C4-2B (cell line): ENCODE data around the gene TAF3.
"Not testable (repeated sequence)": the region's sequence is repeated elsewhere in the genome, so short reads cannot be mapped to it uniquely, and the experiment has no call there.

Experiments
- H3K27ac ChIP-seq: fragments of 450-650 bp; 2 replicates; pipeline ENCODE4 v1.5.1; 2017
- ZFX ChIP-seq: fragments of 450-650 bp; IDR thresholded peaks from 2 replicates; pipeline ENCODE4 v1.6.1; 2017
- TF ChIP-seq, protein P1 (sequence below): fragments of 450-650 bp; conservative IDR thresholded peaks from 2 replicates; pipeline ENCODE4 v1.5.1; 2017; ENCODE audit warnings: mild to moderate bottlenecking

Gene TAF3

DNA sequence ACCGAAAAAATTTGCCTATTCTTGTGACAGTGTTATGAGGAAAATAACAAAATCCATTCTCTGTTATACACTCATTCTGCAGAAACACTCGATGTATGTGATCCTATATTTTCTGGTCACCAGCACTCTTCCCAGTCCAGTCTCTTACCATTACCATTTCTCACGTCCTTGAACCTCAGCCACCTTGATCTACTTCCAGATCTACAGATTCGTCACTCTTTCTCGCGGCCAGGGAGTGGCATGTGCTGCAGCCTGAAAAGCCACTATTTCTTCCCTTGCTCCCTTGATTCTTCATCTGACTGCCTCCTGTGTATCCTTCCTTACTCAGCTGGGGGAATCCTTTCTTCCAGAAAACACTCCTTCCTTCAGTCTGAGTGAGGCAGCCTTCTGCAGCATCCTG lies 14.1 kb upstream of the TAF3 start:
- no peak overlapping the region for H3K27ac ChIP-seq
- no peak for TF ChIP-seq ZFX
- TF ChIP-seq, protein P1, sequence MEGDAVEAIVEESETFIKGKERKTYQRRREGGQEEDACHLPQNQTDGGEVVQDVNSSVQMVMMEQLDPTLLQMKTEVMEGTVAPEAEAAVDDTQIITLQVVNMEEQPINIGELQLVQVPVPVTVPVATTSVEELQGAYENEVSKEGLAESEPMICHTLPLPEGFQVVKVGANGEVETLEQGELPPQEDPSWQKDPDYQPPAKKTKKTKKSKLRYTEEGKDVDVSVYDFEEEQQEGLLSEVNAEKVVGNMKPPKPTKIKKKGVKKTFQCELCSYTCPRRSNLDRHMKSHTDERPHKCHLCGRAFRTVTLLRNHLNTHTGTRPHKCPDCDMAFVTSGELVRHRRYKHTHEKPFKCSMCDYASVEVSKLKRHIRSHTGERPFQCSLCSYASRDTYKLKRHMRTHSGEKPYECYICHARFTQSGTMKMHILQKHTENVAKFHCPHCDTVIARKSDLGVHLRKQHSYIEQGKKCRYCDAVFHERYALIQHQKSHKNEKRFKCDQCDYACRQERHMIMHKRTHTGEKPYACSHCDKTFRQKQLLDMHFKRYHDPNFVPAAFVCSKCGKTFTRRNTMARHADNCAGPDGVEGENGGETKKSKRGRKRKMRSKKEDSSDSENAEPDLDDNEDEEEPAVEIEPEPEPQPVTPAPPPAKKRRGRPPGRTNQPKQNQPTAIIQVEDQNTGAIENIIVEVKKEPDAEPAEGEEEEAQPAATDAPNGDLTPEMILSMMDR: no peak

DNA sequence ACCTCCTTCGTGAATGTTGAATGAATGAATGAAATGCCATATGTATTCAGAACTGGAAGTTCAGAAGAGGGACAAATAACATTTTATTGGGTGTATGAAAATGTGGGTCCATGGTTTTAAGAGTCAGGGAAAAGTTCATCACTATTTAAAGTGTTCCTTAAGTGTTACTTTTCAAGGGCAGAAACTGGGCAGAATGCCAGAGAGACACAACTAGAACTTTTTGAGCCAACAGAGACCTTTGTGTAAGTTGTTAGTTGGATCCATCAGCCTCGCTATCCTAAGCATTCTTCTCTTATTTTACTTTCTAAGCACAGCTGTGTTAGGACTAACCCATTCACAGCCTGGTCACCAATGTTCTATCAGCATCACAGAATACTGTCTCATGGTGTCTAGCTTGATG lies 13.6 kb upstream of the TAF3 start:
- TF ChIP-seq, protein P1: no peak
- no peak for TF ChIP-seq ZFX
- no peak overlapping the region for H3K27ac ChIP-seq

DNA sequence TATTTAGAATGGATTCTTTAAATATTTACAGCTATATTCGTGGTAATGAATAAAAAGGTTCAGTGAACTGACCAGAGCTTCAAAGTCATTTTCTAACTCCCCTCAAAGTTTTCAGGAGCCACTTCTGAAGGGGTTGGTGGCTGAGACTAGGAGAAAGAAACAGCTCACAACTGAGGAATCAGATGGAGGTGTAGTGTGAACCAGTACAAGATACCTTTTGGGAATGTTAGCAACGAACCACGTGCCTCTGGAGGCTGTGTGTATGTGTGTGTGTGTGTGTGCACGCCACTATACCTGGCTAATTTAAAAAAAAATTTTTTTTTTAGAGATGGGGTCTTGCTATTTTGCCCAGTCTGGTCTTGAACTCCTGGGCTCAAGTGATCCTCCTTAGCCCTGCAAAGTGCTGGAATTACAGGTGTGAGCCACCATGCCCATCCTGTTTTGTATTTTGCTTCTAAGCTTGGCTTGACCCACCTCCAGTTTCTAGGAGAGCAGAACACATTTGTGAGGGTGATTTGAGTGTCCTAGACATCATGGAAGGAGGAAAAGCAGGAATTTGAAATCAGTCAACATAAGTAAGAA lies 9.5 kb upstream of the TAF3 start:
- no peak for TF ChIP-seq ZFX
- no peak overlapping the region for H3K27ac ChIP-seq

DNA sequence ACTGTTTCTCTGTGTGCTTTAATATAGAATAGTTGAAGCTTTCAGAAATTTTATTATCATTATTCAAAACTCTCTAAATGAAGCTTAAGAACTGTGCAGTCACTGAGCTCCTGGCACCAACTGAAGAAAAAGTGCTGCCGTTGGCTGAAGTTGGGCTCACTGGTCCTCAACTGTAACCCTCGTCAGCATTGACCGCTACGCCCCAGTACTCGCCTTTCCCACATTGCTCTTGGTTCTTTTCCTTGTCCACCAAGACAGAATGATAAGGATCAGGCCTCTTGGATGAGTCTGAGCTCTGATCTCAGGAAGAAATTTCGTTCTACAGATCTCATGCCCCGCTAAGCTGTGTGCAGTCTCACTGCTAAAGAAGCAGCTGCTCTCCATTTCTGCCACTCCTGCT lies 7.9 kb upstream of the TAF3 start:
- no peak overlapping the region for H3K27ac ChIP-seq
- TF ChIP-seq ZFX: no peak
- TF ChIP-seq, protein P1: no peak

DNA sequence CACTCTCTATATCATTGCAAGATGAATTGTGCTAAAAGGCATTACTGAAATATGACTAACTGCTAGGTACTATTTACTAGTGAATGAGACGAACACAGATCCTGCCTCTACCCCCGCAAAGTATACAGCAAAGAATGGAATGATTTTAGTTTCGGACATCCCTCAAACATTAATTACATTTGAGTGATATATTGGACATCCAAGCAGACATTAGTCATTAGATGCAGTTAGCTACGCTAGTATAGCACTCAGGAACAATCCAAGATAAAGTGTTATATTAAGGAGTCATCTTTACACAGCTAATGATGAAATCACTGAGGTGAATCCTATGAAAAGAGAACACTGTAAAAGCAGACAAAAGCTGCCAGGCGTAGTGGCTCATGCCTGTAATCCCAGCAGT lies 7.3 kb upstream of the TAF3 start:
- no peak overlapping the region for H3K27ac ChIP-seq

DNA sequence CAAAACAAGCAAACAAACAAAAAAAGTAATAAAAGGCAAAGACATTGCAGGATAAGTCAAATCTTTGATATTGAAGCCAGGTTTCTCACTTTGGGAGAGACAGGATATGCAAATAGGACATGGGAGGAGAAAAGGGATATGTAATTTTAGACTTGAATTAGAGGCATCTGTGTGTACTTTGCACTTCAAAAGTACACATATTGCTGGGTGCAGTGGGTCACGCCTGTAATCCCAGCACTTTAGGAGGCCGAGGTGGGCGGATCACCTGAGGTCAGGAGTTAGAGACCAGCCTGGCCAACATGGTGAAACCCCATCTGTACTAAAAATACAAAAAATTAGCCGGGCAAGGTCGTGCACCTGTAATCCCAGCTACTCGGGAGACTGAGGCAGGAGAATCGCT lies 6.6 kb upstream of the TAF3 start:
- H3K27ac ChIP-seq: not testable (repeated sequence)

More for the DNA sequence above, 7.3 kb upstream of the TAF3 start:
- TF ChIP-seq, protein P1: no peak

DNA sequence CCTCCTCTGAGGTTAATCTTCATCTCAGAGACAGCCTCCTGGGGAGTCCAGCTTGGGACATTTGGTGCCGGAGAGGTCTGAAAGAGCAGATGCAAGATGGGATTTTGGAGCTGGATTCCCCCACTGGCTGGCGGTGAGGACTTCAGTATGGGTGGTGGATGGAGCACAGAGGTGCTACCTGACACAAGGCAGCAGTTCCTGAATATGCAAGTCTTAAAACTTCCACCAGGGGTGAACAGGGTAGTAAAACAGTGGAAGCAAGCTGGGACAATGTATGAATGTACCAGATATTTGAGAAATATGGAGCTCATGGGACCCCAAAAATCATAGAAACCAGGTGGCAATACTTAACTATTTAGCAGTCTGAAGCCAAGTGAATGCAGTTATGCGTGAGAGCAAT lies 4.8 kb upstream of the TAF3 start:
- TF ChIP-seq ZFX: no peak
- TF ChIP-seq, protein P1: no peak; the same call in 1 of the 2 replicates
- no peak overlapping the region for H3K27ac ChIP-seq

DNA sequence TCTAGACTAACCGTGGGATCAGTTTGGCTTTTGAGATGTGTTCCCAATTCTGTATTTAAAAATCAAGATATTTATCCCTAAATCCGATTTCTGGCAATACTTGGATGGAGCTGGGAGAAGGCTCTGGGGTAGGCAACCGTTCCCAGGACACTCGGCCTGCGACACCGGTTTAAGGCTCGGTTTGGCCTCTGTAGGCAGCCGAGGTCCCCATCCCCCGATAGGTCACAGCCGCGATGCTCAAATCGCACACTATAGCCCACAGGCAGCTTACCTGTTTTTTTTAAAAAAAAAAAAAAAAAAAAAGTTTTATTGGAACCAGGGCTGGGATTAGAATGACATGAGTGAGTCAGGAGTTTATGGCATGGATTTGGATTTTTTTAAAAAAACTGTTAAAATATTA lies 729 bp upstream of the TAF3 start:
- H3K27ac ChIP-seq: peak overlapping the region; percentile 79
- TF ChIP-seq, protein P1: no peak
- no peak for TF ChIP-seq ZFX

DNA sequence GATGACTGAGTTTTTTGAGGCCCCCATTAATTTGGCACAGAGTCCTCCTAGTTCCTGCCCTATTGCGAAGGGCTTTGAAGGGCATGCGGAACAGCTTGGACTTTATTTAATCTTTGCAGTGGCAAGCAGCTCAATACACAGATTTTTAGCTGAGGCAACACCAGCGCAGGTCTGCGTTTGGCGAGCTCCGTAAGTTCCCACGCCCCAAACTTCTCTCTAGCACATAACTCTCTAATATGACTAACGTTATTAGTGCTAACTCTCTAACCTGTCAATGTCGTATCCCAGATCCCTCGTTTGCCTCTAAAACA lies 366 bp upstream of the TAF3 start:
- TF ChIP-seq, protein P1: no peak
- no peak for TF ChIP-seq ZFX
- H3K27ac ChIP-seq: peak overlapping the region; percentile 79
